ENCODE measurements around the gene GALNS. TPM values are rescaled to one million over a fixed set of nuclear protein-coding genes. Genes with fewer than 3 reads are reported as not detected.

Gene GALNS
- total and polyA plus RNA-seq, 2 of the 8 experiments (the other 6 are each of a cell fraction or from before 2014, with no cell fraction given): 8.9 to 17.8 TPM

- Histone ChIP-seq H3K14ac (ENCODE audit: insufficient read length) (no peak overlapping the region), H4K8ac (ENCODE audit: extremely low read depth, insufficient read depth, low read length) (no peak overlapping the region), H2AFZ (ENCODE audit: low read length) (no peak overlapping the region), H3K27ac (ENCODE audit: low read depth, low read length) (no peak overlapping the region), H3K27me3 (replicated peaks in 1 of 4; ENCODE audit: control insufficient read depth in 3 of 4, extremely low read depth in 1 of 4, insufficient read depth in 3 of 4, low read length in 3 of 4) (peaks cover 0 to 7% (median 1%) of the 10 kb centered on the region in 4 experiments; a peak in 2 of 7 replicates), H3K4me3 (ENCODE audit: extremely low read depth in 1 of 4, insufficient read depth in 2 of 4, low read depth in 3 of 4, low read length in 4 of 4) (no peak overlapping the region), H3K79me1 (ENCODE audit: low read depth, low read length) (no peaks in the 10 kb centered on the region; the same call in 1 of the 2 replicates), H3K23ac (ENCODE audit: insufficient read length) (no peak overlapping the region), H2AK5ac (ENCODE audit: low read depth, low read length) (no peak overlapping the region), H3K23me2 (ENCODE audit: low read depth, low read length) (no peaks in the 10 kb centered on the region), H2BK5ac (ENCODE audit: low read depth, low read length) (no peak overlapping the region), H3K4me1 (replicated peaks in 1 of 4; ENCODE audit: control insufficient read depth in 3 of 4, insufficient read depth in 4 of 4, low read length in 3 of 4) (peaks cover 0 to 9% (median 4%) of the 10 kb centered on the region in 4 experiments; a peak in 4 of 7 replicates), H4K5ac (ENCODE audit: insufficient read length, low read depth, low read length) (no peak overlapping the region), H2BK120ac (replicated peaks; ENCODE audit: low read depth, low read length) (no peak overlapping the region), H3K79me2 (ENCODE audit: control insufficient read depth in 1 of 2, insufficient read depth in 2 of 2, low read length in 2 of 2) (no peaks in the 10 kb centered on the region), H3K9ac (replicated peaks in 1 of 4; ENCODE audit: extremely low read depth in 1 of 4, low read depth in 3 of 4, low read length in 3 of 4) (no peak overlapping the region), H2BK20ac (ENCODE audit: low read length) (no peak overlapping the region), H3K56ac (replicated peaks; ENCODE audit: insufficient read length, low read depth, low read length) (no peak overlapping the region), H2BK15ac (ENCODE audit: low read length) (no peak overlapping the region), H3K9me3 (ENCODE audit: insufficient read depth in 2 of 2, low read depth in 1 of 2, low read length in 1 of 2) (no peaks in the 10 kb centered on the region; a peak in 1 of 4 replicates), H3K4ac (replicated peaks; ENCODE audit: insufficient read length, low read depth, low read length) (no peak overlapping the region), H2BK12ac (ENCODE audit: low read depth, low read length) (no peak overlapping the region), H3K36me3 (ENCODE audit: control insufficient read depth in 2 of 4, insufficient read depth in 4 of 4, low read length in 3 of 4) (no peaks in the 10 kb centered on the region), H4K20me1 (replicated peaks in 1 of 2; ENCODE audit: control insufficient read depth in 1 of 2, insufficient read depth in 2 of 2, low read length in 2 of 2) (no peaks in the 10 kb centered on the region), H3K4me2 (ENCODE audit: insufficient read depth in 1 of 2, low read depth in 2 of 2, low read length in 2 of 2) (no peak overlapping the region), H4K91ac (replicated peaks; ENCODE audit: insufficient read length, low read length) (no peak overlapping the region), H3K18ac (ENCODE audit: extremely low read depth, low read length) (no peak overlapping the region)
- no peak for FAIRE-seq
- WGBS, 2 experiments (ENCODE audit: extremely low coverage in 1 of 2, insufficient coverage in 1 of 2, insufficient read length in 1 of 2, insufficient replicate concordance in 2 of 2, low coverage in 1 of 2, low lambda C conversion rate in 2 of 2, missing lambda C conversion rate in 1 of 2): 89% methylated on average over 26 of the region's 33 CpGs; no CpG with 5 or more reads in 1 of the 2 experiments
- no peak for DNase-seq (ENCODE audit: low read depth in 1 of 2, low spot score in 2 of 2)
- ChIA-PET POLR2A (ENCODE audit: partially characterized antibody) (no interaction called here), CTCF (ENCODE audit: partially characterized antibody) (interaction anchor here (1.6 to 4.4 kb wide), 3 partner anchors 19 to 291 kb away, joined by 6 to 15 read pairs (median 7); no protein-coding TSS in a partner anchor)
- TF ChIP-seq CBX5 (IDR thresholded peaks at IDR 0.05; ENCODE audit: low read depth, low read length) (no peak), ZNF274 (IDR thresholded peaks at IDR 0.05; ENCODE audit: borderline replicate concordance, extremely low read depth, low read length) (no peak), E2F6 (IDR thresholded peaks at IDR 0.05) (no peak), TEAD4 (IDR thresholded peaks at IDR 0.05; ENCODE audit: low read depth, low read length) (no peak), HDAC2 (IDR thresholded peaks at IDR 0.05; ENCODE audit: borderline replicate concordance in 1 of 2, low read depth in 2 of 2, low read length in 2 of 2) (no peak), POLR2AphosphoS5 (IDR thresholded peaks at IDR 0.05; ENCODE audit: low read depth, low read length) (no peak), SIRT6 (IDR thresholded peaks at IDR 0.05; ENCODE audit: low read length) (no peak), GABPA (IDR thresholded peaks at IDR 0.05; ENCODE audit: borderline replicate concordance, insufficient read depth, low read length) (no peak), JUN (IDR thresholded peaks at IDR 0.05; ENCODE audit: low read depth, low read length) (no peak)
These were observed 20.3 kb upstream of the GALNS start for GRCh38 chr16:88876942-88877526.
